ENCODE data around the gene OR51Q1. TPM values are rescaled to one million over a fixed set of nuclear protein-coding genes. Genes with fewer than 3 reads are reported as not detected.

Gene OR51Q1
- total and polyA plus RNA-seq, 2 experiments from 2014 or later: not detected

DNA sequence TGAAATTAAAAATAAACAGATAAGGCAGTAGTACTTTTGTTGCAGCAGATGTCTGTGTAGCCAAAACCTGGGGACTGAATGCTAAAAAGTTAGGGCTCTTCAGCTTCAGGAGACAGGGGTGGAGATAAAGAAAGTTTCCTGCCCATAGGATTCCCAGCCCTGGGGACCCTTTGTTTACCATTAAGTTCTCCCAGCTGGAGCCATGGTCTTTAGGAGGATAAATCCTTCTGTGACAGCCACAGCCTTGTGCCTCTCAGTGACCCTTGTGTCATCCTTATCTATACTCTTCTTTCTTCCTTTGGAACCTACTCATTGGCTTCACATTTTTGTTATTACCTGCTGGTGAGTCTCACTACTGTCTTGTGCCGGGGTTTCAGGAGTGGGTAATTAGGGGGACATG is 38.3 kb upstream of the OR51Q1 start, which contains the start of gene OR51M1:
Gene OR51M1, plus strand, starts transcription at position 237 of the 400 bp plus-strand sequence. CDS start 5,587 bp downstream, outside the sequence.
- no peaks in the 10 kb centered on the region for H3K27me3 Mint-ChIP-seq (ENCODE audit: insufficient read depth, low read depth, poor library complexity)
- Histone ChIP-seq H4K20me1 (replicated peaks; ENCODE audit: insufficient read depth) (no peaks in the 10 kb centered on the region), H3K27me3 (ENCODE audit: insufficient read depth) (no peaks in the 10 kb centered on the region), H3K27ac (ENCODE audit: low read depth) (no peak within 1 kb of the TSS), H3K36me3 (ENCODE audit: insufficient read depth) (no peaks in the 10 kb centered on the region), H2AFZ (peak within 1 kb of the TSS; percentile 61; the same call in 1 of the 2 replicates), H3F3A (replicated peaks; ENCODE audit: low read depth) (no peaks in the 10 kb centered on the region), H3K79me2 (replicated peaks; ENCODE audit: insufficient read depth) (no peaks in the 10 kb centered on the region), H3K4me2 (no peak within 1 kb of the TSS), H3K4me1 (ENCODE audit: insufficient read depth) (peaks cover 3% of the 10 kb centered on the region), H3K4me3 (no peak within 1 kb of the TSS), H3K9me2 (ENCODE audit: insufficient read depth) (no peaks in the 10 kb centered on the region)
- H3K27ac Mint-ChIP-seq: no peak within 1 kb of the TSS
- no peaks in the 10 kb centered on the region for H3K36me3 Mint-ChIP-seq (ENCODE audit: low read depth)
- DNase-seq (ENCODE audit: low spot score): no peak
- H3K9me3 Mint-ChIP-seq: no peaks in the 10 kb centered on the region
- H3K4me1 Mint-ChIP-seq: peaks cover 5% of the 10 kb centered on the region; the same call in 2 of the 3 replicates
- TF ChIP-seq CREB1 (CRISPR knock-in tag; IDR thresholded peaks at IDR 0.05; ENCODE audit: low read depth) (no peak), STAT1 (IDR thresholded peaks at IDR 0.05; ENCODE audit: unreplicated experiment) (no peak), NANOG (IDR thresholded peaks at IDR 0.05; ENCODE audit: borderline replicate concordance) (no peak), EZH2phosphoT487 (IDR thresholded peaks at IDR 0.05; ENCODE audit: unreplicated experiment) (no peak), ZNF331 (CRISPR knock-in tag; IDR thresholded peaks at IDR 0.05; ENCODE audit: low read depth) (no peak), JUNB (IDR thresholded peaks at IDR 0.05; ENCODE audit: unreplicated experiment) (no peak), ZNF114 (CRISPR knock-in tag; IDR thresholded peaks at IDR 0.05) (no peak), EZH2 (IDR thresholded peaks at IDR 0.05; ENCODE audit: low read depth, unreplicated experiment) (no peak), POLR2AphosphoS5 (IDR thresholded peaks at IDR 0.05; ENCODE audit: low read depth) (no peak)
- TF ChIP-seq, protein P1, sequence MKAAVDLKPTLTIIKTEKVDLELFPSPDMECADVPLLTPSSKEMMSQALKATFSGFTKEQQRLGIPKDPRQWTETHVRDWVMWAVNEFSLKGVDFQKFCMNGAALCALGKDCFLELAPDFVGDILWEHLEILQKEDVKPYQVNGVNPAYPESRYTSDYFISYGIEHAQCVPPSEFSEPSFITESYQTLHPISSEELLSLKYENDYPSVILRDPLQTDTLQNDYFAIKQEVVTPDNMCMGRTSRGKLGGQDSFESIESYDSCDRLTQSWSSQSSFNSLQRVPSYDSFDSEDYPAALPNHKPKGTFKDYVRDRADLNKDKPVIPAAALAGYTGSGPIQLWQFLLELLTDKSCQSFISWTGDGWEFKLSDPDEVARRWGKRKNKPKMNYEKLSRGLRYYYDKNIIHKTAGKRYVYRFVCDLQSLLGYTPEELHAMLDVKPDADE (IDR thresholded peaks at IDR 0.05): no peak
- TF ChIP-seq, protein P2, sequence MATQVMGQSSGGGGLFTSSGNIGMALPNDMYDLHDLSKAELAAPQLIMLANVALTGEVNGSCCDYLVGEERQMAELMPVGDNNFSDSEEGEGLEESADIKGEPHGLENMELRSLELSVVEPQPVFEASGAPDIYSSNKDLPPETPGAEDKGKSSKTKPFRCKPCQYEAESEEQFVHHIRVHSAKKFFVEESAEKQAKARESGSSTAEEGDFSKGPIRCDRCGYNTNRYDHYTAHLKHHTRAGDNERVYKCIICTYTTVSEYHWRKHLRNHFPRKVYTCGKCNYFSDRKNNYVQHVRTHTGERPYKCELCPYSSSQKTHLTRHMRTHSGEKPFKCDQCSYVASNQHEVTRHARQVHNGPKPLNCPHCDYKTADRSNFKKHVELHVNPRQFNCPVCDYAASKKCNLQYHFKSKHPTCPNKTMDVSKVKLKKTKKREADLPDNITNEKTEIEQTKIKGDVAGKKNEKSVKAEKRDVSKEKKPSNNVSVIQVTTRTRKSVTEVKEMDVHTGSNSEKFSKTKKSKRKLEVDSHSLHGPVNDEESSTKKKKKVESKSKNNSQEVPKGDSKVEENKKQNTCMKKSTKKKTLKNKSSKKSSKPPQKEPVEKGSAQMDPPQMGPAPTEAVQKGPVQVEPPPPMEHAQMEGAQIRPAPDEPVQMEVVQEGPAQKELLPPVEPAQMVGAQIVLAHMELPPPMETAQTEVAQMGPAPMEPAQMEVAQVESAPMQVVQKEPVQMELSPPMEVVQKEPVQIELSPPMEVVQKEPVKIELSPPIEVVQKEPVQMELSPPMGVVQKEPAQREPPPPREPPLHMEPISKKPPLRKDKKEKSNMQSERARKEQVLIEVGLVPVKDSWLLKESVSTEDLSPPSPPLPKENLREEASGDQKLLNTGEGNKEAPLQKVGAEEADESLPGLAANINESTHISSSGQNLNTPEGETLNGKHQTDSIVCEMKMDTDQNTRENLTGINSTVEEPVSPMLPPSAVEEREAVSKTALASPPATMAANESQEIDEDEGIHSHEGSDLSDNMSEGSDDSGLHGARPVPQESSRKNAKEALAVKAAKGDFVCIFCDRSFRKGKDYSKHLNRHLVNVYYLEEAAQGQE (IDR thresholded peaks at IDR 0.05; ENCODE audit: unreplicated experiment): no peak
- TF ChIP-seq, protein P3, sequence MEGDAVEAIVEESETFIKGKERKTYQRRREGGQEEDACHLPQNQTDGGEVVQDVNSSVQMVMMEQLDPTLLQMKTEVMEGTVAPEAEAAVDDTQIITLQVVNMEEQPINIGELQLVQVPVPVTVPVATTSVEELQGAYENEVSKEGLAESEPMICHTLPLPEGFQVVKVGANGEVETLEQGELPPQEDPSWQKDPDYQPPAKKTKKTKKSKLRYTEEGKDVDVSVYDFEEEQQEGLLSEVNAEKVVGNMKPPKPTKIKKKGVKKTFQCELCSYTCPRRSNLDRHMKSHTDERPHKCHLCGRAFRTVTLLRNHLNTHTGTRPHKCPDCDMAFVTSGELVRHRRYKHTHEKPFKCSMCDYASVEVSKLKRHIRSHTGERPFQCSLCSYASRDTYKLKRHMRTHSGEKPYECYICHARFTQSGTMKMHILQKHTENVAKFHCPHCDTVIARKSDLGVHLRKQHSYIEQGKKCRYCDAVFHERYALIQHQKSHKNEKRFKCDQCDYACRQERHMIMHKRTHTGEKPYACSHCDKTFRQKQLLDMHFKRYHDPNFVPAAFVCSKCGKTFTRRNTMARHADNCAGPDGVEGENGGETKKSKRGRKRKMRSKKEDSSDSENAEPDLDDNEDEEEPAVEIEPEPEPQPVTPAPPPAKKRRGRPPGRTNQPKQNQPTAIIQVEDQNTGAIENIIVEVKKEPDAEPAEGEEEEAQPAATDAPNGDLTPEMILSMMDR (conservative IDR thresholded peaks at IDR 0.05; ENCODE audit: low read depth in 2 of 2): no peak
- TF ChIP-seq, protein P4, sequence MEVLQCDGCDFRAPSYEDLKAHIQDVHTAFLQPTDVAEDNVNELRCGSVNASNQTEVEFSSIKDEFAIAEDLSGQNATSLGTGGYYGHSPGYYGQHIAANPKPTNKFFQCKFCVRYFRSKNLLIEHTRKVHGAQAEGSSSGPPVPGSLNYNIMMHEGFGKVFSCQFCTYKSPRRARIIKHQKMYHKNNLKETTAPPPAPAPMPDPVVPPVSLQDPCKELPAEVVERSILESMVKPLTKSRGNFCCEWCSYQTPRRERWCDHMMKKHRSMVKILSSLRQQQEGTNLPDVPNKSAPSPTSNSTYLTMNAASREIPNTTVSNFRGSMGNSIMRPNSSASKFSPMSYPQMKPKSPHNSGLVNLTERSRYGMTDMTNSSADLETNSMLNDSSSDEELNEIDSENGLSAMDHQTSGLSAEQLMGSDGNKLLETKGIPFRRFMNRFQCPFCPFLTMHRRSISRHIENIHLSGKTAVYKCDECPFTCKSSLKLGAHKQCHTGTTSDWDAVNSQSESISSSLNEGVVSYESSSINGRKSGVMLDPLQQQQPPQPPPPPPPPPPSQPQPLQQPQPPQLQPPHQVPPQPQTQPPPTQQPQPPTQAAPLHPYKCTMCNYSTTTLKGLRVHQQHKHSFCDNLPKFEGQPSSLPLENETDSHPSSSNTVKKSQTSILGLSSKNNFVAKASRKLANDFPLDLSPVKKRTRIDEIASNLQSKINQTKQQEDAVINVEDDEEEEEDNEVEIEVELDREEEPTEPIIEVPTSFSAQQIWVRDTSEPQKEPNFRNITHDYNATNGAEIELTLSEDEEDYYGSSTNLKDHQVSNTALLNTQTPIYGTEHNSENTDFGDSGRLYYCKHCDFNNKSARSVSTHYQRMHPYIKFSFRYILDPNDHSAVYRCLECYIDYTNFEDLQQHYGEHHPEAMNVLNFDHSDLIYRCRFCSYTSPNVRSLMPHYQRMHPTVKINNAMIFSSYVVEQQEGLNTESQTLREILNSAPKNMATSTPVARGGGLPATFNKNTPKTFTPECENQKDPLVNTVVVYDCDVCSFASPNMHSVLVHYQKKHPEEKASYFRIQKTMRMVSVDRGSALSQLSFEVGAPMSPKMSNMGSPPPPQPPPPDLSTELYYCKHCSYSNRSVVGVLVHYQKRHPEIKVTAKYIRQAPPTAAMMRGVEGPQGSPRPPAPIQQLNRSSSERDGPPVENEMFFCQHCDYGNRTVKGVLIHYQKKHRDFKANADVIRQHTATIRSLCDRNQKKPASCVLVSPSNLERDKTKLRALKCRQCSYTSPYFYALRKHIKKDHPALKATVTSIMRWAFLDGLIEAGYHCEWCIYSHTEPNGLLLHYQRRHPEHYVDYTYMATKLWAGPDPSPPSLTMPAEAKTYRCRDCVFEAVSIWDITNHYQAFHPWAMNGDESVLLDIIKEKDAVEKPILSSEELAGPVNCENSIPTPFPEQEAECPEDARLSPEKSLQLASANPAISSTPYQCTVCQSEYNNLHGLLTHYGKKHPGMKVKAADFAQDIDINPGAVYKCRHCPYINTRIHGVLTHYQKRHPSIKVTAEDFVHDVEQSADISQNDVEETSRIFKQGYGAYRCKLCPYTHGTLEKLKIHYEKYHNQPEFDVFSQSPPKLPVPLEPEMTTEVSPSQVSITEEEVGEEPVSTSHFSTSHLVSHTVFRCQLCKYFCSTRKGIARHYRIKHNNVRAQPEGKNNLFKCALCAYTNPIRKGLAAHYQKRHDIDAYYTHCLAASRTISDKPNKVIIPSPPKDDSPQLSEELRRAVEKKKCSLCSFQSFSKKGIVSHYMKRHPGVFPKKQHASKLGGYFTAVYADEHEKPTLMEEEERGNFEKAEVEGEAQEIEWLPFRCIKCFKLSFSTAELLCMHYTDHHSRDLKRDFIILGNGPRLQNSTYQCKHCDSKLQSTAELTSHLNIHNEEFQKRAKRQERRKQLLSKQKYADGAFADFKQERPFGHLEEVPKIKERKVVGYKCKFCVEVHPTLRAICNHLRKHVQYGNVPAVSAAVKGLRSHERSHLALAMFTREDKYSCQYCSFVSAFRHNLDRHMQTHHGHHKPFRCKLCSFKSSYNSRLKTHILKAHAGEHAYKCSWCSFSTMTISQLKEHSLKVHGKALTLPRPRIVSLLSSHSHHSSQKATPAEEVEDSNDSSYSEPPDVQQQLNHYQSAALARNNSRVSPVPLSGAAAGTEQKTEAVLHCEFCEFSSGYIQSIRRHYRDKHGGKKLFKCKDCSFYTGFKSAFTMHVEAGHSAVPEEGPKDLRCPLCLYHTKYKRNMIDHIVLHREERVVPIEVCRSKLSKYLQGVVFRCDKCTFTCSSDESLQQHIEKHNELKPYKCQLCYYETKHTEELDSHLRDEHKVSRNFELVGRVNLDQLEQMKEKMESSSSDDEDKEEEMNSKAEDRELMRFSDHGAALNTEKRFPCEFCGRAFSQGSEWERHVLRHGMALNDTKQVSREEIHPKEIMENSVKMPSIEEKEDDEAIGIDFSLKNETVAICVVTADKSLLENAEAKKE (CRISPR knock-in tag; IDR thresholded peaks at IDR 0.05): no peak
- H3K4me3 Mint-ChIP-seq: no peak within 1 kb of the TSS
- ATAC-seq: no peak; the same call in 2 of the 3 replicates
